ENCODE results near the gene MAP3K13. TPM values are rescaled to one million over a fixed set of nuclear protein-coding genes. Genes with fewer than 3 reads are reported as not detected.

MAP3K13 gene
- total and polyA plus RNA-seq, 8 donors = 17.2 to 43.1 (median 23.3) TPM

GRCh38 chr3:185339945-185340344 lies 23.0 kb upstream of the MAP3K13 start:
- TF ChIP-seq CTCF (IDR thresholded peaks at IDR 0.05) = no peak
- FAIRE-seq (no peak), ATAC-seq (no peak), DNase-seq (no peak)
- H3K27me3 ChIP-seq = no peaks in the 10 kb centered on the region
- 89% methylated on average over 2 of the region's 2 CpGs for WGBS, 2 donors
- H3K27ac ChIP-seq = no peak overlapping the region
- H3K4me3 ChIP-seq = no peak overlapping the region
- H3K9me3 ChIP-seq = no peaks in the 10 kb centered on the region
- intact Hi-C loops (cut with DNase I) = no loop called here
- no peaks in the 10 kb centered on the region for H3K36me3 ChIP-seq
- peaks cover 30 to 50% (median 47%) of the 10 kb centered on the region in 3 donors for H3K4me1 ChIP-seq

GRCh38 chr3:185340751-185341150 lies 22.2 kb upstream of the MAP3K13 start:
- no peak for DNase-seq
- 94 to 97% methylated on average over 2 of the region's 2 CpGs for WGBS, 2 donors
- peaks cover 25 to 45% (median 44%) of the 10 kb centered on the region in 3 donors for H3K4me1 ChIP-seq
- H3K36me3 ChIP-seq = no peaks in the 10 kb centered on the region
- intact Hi-C loops (cut with DNase I) = no loop called here
- H3K27me3 ChIP-seq = no peaks in the 10 kb centered on the region
- FAIRE-seq = no peak
- no peak overlapping the region for H3K4me3 ChIP-seq
- no peak for TF ChIP-seq CTCF (IDR thresholded peaks at IDR 0.05)
- no peaks in the 10 kb centered on the region for H3K9me3 ChIP-seq
- peak overlapping the region in 1 of 4 donors; percentile 28 for H3K27ac ChIP-seq
- ATAC-seq = no peak

GRCh38 chr3:185341616-185342458 lies 21.1 kb upstream of the MAP3K13 start:
- no peaks in the 10 kb centered on the region for H3K27me3 ChIP-seq
- H3K4me3 ChIP-seq = no peak overlapping the region
- no peaks in the 10 kb centered on the region for H3K36me3 ChIP-seq
- H3K27ac ChIP-seq = peak overlapping the region in 1 of 4 donors; percentile 28
- H3K4me1 ChIP-seq = peaks cover 16 to 41% (median 34%) of the 10 kb centered on the region in 3 donors
- DNase-seq (peak in 1 of 6 donors; percentile 35), FAIRE-seq (no peak), ATAC-seq (peak; percentile 21 to 36 (median 25))
- H3K9me3 ChIP-seq = no peaks in the 10 kb centered on the region
- TF ChIP-seq CTCF (IDR thresholded peaks at IDR 0.05) = no peak
- intact Hi-C loops (cut with DNase I) = no loop called here
- WGBS, 2 donors = 56 to 58% methylated on average over 5 of the region's 5 CpGs

GRCh38 chr3:185342459-185343174 lies 20.3 kb upstream of the MAP3K13 start:
- TF ChIP-seq CTCF (IDR thresholded peaks at IDR 0.05) = no peak
- no peak overlapping the region for H3K27ac ChIP-seq
- ATAC-seq = peak in 3 of 4 donors; percentile 33 to 39 (median 33)
- no peak for FAIRE-seq
- H3K27me3 ChIP-seq = no peaks in the 10 kb centered on the region
- DNase-seq = no peak
- H3K36me3 ChIP-seq = no peaks in the 10 kb centered on the region
- H3K9me3 ChIP-seq = no peaks in the 10 kb centered on the region
- H3K4me3 ChIP-seq = no peak overlapping the region
- 88% methylated on average over 7 of the region's 7 CpGs for WGBS, 2 donors
- intact Hi-C loops (cut with DNase I) = no loop called here
- H3K4me1 ChIP-seq = peaks cover 11 to 35% (median 29%) of the 10 kb centered on the region in 3 donors
